A673 (cell line): ENCODE data around the gene CCR5. TPM values are rescaled to one million over a fixed set of nuclear protein-coding genes. Genes with fewer than 3 reads are reported as not detected.

ENCODE experiments used
- BruUV-seq: library from RNA; stranded (reverse); fragments of 400-500 nt; replicated peaks from 2 replicates; lab custom pipeline; 2021; lab: Mats Ljungman, UMichigan
- CTCF ChIA-PET: fragments of 300-600 bp; sonication (Branson Sonifier 250); formaldehyde crosslinking; loops from one replicate; lab custom pipeline; 2022; ENCODE audit warnings: antibody characterized with exemption; lab: Charles Lee
- POLR2A ChIA-PET: fragments of 300-600 bp; sonication (Branson Sonifier 250); formaldehyde crosslinking; loops from one replicate; lab custom pipeline; 2022; ENCODE audit warnings: antibody characterized with exemption; ENCODE audit not compliant: low non-redundant PET; lab: Charles Lee
- DNase-seq: peaks from one replicate; pipeline ENCODE4 v3.0.0-alpha.2; 2015; ENCODE audit warnings: low spot score
- H3K27ac ChIP-seq: fragments of 200-600 bp; sonication (generic); 2 replicates; pipeline ENCODE4 v1.5.1; 2016; ENCODE audit warnings: mixed run types, low read depth, mild to moderate bottlenecking, mixed read lengths, antibody characterized with exemption, low read length; ENCODE audit not compliant: poor library complexity, severe bottlenecking
- H3K27me3 ChIP-seq: fragments of 200-600 bp; sonication (generic); replicated peaks from 2 replicates; pipeline ENCODE4 v1.6.1; 2017; ENCODE audit warnings: mixed run types, low read depth, mild to moderate bottlenecking, mixed read lengths, antibody characterized with exemption, low read length; ENCODE audit not compliant: insufficient read depth, poor library complexity
- H3K36me3 ChIP-seq: fragments of 200-600 bp; sonication (generic); 2 replicates; pipeline ENCODE4 v1.6.1; 2016; ENCODE audit warnings: mixed run types, mild to moderate bottlenecking, mixed read lengths, antibody characterized with exemption, low read length; ENCODE audit not compliant: insufficient read depth, poor library complexity, severe bottlenecking
- H3K4me1 ChIP-seq: fragments of 200-600 bp; sonication (generic); 2 replicates; pipeline ENCODE4 v1.6.1; 2017; ENCODE audit warnings: mixed run types, mild to moderate bottlenecking, mixed read lengths, antibody characterized with exemption, low read length; ENCODE audit not compliant: insufficient read depth, poor library complexity, severe bottlenecking
- H3K4me3 ChIP-seq: fragments of 200-600 bp; sonication (generic); 2 replicates; pipeline ENCODE4 v1.5.1; 2016; ENCODE audit warnings: low read depth, mixed run types, mild to moderate bottlenecking, mixed read lengths, low read length; ENCODE audit not compliant: poor library complexity, severe bottlenecking
- H3K9me3 ChIP-seq: fragments of 200-600 bp; sonication (generic); 2 replicates; pipeline ENCODE4 v1.6.1; 2016; ENCODE audit warnings: mixed run types, low read depth, mild to moderate bottlenecking, mixed read lengths, antibody characterized with exemption, low read length; ENCODE audit not compliant: poor library complexity, severe bottlenecking
- CTCF ChIP-seq: fragments of 300-800, 200-600 bp; sonication (generic); conservative IDR thresholded peaks from 2 replicates; pipeline ENCODE4 v1.5.1; 2017; ENCODE audit warnings: low read depth, mild to moderate bottlenecking, antibody characterized with exemption, low read length, moderate library complexity, mixed read lengths
- EZH2 ChIP-seq: fragments of 200-600 bp; sonication (generic); IDR thresholded peaks from 2 replicates; pipeline ENCODE4 v1.6.1; 2017; ENCODE audit warnings: borderline replicate concordance, low read depth, mild to moderate bottlenecking, mixed read lengths, antibody characterized with exemption, low read length; ENCODE audit not compliant: poor library complexity, severe bottlenecking
- intact Hi-C: fragments of 100-400 bp; cut with micrococcal nuclease; formaldehyde crosslinking; loops from one replicate; pipeline ENCODE4 v1.10.0; 2022; ENCODE audit not compliant: unreplicated experiment
- total RNA-seq: library from RNA; stranded (reverse); gene quantifications from 2 replicates; pipeline ENCODE4 v1.2.3, GENCODE V29; 2021

Gene CCR5
- total RNA-seq, 1 experiment from 2014 or later = not detected

- peaks cover 26% of the 10 kb centered on the region for H3K27me3 ChIP-seq
- no peak for DNase-seq
- ChIA-PET POLR2A (no interaction called here), CTCF (no interaction called here)
- no peaks in the 10 kb centered on the region for H3K36me3 ChIP-seq
- intact Hi-C loops = loop anchor here (10.0 kb wide), 1 partner anchor 160 kb away; no protein-coding TSS in a partner anchor
- no peaks in the 10 kb centered on the region for H3K9me3 ChIP-seq
- H3K4me1 ChIP-seq = no peaks in the 10 kb centered on the region
- H3K4me3 ChIP-seq = no peak overlapping the region
- H3K27ac ChIP-seq = no peak overlapping the region
- TF ChIP-seq CTCF (no peak), EZH2 (no peak)
- no TSS peak for BruUV-seq
These were observed 4.0 kb downstream of the CCR5 start for GRCh38 chr3:46374755-46375154.

GRCh38 chr3:46375218-46375617 lies 4.5 kb downstream of the CCR5 start:
- DNase-seq = no peak
- ChIA-PET POLR2A (no interaction called here), CTCF (no interaction called here)
- no peak overlapping the region for H3K4me3 ChIP-seq
- peaks cover 23% of the 10 kb centered on the region for H3K27me3 ChIP-seq
- TF ChIP-seq CTCF (no peak), EZH2 (no peak)
- no peak overlapping the region for H3K27ac ChIP-seq
- H3K4me1 ChIP-seq = no peaks in the 10 kb centered on the region
- H3K9me3 ChIP-seq = no peaks in the 10 kb centered on the region
- intact Hi-C loops = loop anchor here (10.0 kb wide), 1 partner anchor 160 kb away; no protein-coding TSS in a partner anchor
- BruUV-seq = no TSS peak
- no peaks in the 10 kb centered on the region for H3K36me3 ChIP-seq

GRCh38 chr3:46375814-46376213 lies 5.1 kb downstream of the CCR5 start:
- no peak overlapping the region for H3K27ac ChIP-seq
- POLR2A ChIA-PET = no interaction called here
- CTCF ChIA-PET = no interaction called here
- H3K9me3 ChIP-seq = no peaks in the 10 kb centered on the region
- no peaks in the 10 kb centered on the region for H3K4me1 ChIP-seq
- intact Hi-C loops = loop anchor here (10.0 kb wide), 1 partner anchor 161 kb away; no protein-coding TSS in a partner anchor
- BruUV-seq = no TSS peak
- peaks cover 20% of the 10 kb centered on the region for H3K27me3 ChIP-seq
- no peak for DNase-seq
- no peak overlapping the region for H3K4me3 ChIP-seq
- no peaks in the 10 kb centered on the region for H3K36me3 ChIP-seq
- TF ChIP-seq CTCF = no peak
- no peak for TF ChIP-seq EZH2
